Upper lobe of right lung (tissue), 1 donor: ENCODE data around the gene ACTL9. TPM values are rescaled to one million over a fixed set of nuclear protein-coding genes. Genes with fewer than 3 reads are reported as not detected.

Experiments used
- ATAC-seq: fragments of 200-7000 bp; cut with Tn5 transposase; one replicate; pipeline ENCODE4 v1.9.1; 2020; ENCODE audit warnings: mild to moderate bottlenecking, moderate library complexity
- DNase-seq: peaks from one replicate; pipeline ENCODE4 v3.0.0-alpha.2; 2020
- H3K27ac ChIP-seq: fragments of 200-600 bp; one replicate; pipeline ENCODE4 v1.8.0; 2022
- H3K27me3 ChIP-seq: fragments of 200-600 bp; one replicate; pipeline ENCODE4 v1.8.0; 2022; ENCODE audit warnings: mild to moderate bottlenecking
- H3K36me3 ChIP-seq: fragments of 200-600 bp; one replicate; pipeline ENCODE4 v1.8.0; 2022
- H3K4me1 ChIP-seq: fragments of 200-600 bp; one replicate; pipeline ENCODE4 v1.8.0; 2022
- H3K4me3 ChIP-seq: fragments of 200-600 bp; one replicate; pipeline ENCODE4 v1.8.0; 2022; ENCODE audit warnings: mild to moderate bottlenecking
- H3K9me3 ChIP-seq: fragments of 200-600 bp; one replicate; pipeline ENCODE4 v1.8.0; 2022
- intact Hi-C: fragments of 100-400 bp; cut with DNase I; formaldehyde crosslinking; loops from one replicate; pipeline ENCODE4 v1.11.0; 2022
- total RNA-seq: library from RNA; stranded (reverse); fragmentation: NEBNext Ultra II Directional; extraction: Animal tissue kit (Norgen Biotek cat#: 25700); gene quantifications from one replicate; pipeline ENCODE4 v1.2.1, GENCODE V29; 2021
- TF ChIP-seq, protein P1 (sequence below): fragments of 200-600 bp; IDR thresholded peaks from one replicate; pipeline ENCODE4 v1.8.0; 2022; ENCODE audit warnings: antibody characterized with exemption
- donor health status: DM: no; HTN: yes; CAD: no; lungs with severe emphysema.

Gene ACTL9
- total RNA-seq, 1 donor from 2014 or later: not detected

- Histone ChIP-seq H3K4me1 (no peaks in the 10 kb centered on the region), H3K9me3 (no peaks in the 10 kb centered on the region), H3K27me3 (peaks cover 12% of the 10 kb centered on the region), H3K36me3 (no peaks in the 10 kb centered on the region), H3K27ac (no peak overlapping the region), H3K4me3 (no peak overlapping the region)
- no peak for DNase-seq
- intact Hi-C loops: no loop called here
- TF ChIP-seq, protein P1, sequence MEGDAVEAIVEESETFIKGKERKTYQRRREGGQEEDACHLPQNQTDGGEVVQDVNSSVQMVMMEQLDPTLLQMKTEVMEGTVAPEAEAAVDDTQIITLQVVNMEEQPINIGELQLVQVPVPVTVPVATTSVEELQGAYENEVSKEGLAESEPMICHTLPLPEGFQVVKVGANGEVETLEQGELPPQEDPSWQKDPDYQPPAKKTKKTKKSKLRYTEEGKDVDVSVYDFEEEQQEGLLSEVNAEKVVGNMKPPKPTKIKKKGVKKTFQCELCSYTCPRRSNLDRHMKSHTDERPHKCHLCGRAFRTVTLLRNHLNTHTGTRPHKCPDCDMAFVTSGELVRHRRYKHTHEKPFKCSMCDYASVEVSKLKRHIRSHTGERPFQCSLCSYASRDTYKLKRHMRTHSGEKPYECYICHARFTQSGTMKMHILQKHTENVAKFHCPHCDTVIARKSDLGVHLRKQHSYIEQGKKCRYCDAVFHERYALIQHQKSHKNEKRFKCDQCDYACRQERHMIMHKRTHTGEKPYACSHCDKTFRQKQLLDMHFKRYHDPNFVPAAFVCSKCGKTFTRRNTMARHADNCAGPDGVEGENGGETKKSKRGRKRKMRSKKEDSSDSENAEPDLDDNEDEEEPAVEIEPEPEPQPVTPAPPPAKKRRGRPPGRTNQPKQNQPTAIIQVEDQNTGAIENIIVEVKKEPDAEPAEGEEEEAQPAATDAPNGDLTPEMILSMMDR: no peak
- ATAC-seq: no peak
Measured at GRCh38 chr19:8700956-8701355, 2.4 kb upstream of the ACTL9 start.

DNA sequence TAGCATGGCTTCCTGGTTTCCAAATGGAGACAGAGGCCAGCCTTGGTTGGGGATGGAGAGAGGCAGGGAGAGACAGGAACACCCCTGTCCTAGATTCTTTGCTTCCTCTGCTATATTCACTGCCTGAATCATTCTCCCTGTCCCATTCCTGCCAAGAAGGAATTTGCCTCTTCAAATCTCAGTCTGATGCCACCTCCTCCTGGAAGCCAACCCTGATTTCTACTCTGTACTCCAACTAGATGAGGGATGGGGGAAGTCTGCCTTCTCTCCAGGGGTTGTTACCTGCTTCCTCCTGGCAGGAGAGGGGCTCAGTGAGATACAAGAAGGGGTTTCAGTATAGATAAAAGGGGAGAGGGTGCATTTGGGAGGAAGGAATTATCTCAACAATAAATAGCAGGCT is 1.3 kb upstream of the ACTL9 start:
- no peaks in the 10 kb centered on the region for H3K4me1 ChIP-seq
- intact Hi-C loops: no loop called here
- no peak overlapping the region for H3K27ac ChIP-seq
- TF ChIP-seq, protein P1: no peak
- H3K4me3 ChIP-seq: no peak overlapping the region
- DNase-seq (no peak), ATAC-seq (no peak)
- no peaks in the 10 kb centered on the region for H3K9me3 ChIP-seq
- H3K36me3 ChIP-seq: no peaks in the 10 kb centered on the region
- H3K27me3 ChIP-seq: peaks cover 18% of the 10 kb centered on the region

- no peak overlapping the region for H3K4me3 ChIP-seq
- intact Hi-C loops: no loop called here
- no peak for DNase-seq
- TF ChIP-seq, protein P1: no peak
- no peaks in the 10 kb centered on the region for H3K4me1 ChIP-seq
- peaks cover 25% of the 10 kb centered on the region for H3K27me3 ChIP-seq
- ATAC-seq: no peak
- H3K9me3 ChIP-seq: no peaks in the 10 kb centered on the region
- H3K27ac ChIP-seq: no peak overlapping the region
- no peaks in the 10 kb centered on the region for H3K36me3 ChIP-seq
Measured at GRCh38 chr19:8697671-8698432, 743 bp downstream of the ACTL9 start.

DNA sequence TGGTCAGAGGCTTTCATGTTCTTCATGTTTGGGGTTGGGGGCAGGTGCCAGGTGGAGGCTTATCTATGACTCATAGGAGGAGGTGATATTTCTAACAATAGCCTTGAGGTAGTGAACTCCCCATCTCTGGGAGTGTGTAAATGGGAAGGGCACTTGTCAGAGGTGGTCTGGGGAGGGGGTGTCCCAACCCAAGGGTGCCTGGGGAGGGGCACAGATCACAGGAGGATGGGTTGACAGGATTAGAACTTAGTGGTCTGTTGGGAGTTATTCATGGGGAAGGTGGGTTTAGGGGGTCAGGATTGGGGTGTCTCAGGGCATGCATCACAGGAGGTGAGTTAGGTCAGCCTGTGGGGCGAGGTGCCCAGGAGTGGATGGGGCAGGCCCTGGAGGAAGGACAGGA is 1.6 kb downstream of the ACTL9 start:
- Histone ChIP-seq H3K9me3 (no peaks in the 10 kb centered on the region), H3K4me1 (no peaks in the 10 kb centered on the region), H3K4me3 (no peak overlapping the region), H3K36me3 (no peaks in the 10 kb centered on the region), H3K27me3 (peaks cover 31% of the 10 kb centered on the region), H3K27ac (no peak overlapping the region)
- DNase-seq (no peak), ATAC-seq (peak; percentile 4)
- TF ChIP-seq, protein P1: no peak
- intact Hi-C loops: no loop called here

DNA sequence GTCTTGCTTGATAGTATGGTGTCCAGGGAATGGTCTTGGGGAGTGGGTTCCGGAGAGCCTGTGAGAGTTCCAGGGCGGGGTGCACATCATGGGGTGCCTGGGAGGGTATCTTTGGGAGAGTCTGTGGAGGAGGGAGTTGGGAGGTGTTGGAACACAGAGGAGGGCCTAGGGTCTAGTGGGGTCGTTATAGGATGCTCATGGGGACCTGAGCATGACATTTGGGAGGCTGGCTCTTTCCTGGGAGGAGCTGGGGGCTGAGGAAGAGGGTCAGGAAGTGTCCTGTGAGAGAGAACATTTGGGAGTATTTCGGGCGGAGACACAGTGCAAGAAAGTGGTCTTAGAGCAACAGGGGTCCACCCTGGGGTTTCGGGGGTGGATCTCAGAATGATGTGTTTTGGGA is 2.7 kb downstream of the ACTL9 start:
- DNase-seq (no peak), ATAC-seq (no peak)
- Histone ChIP-seq H3K36me3 (no peaks in the 10 kb centered on the region), H3K4me1 (no peaks in the 10 kb centered on the region), H3K27me3 (peaks cover 33% of the 10 kb centered on the region), H3K27ac (no peak overlapping the region), H3K9me3 (no peaks in the 10 kb centered on the region), H3K4me3 (no peak overlapping the region)
- TF ChIP-seq, protein P1: no peak
- intact Hi-C loops: no loop called here
